HepG2 (cell line): Measurements from ENCODE around the gene RRBP1. TPM values are rescaled to one million over a fixed set of nuclear protein-coding genes. Genes with fewer than 3 reads are reported as not detected.

Experiments used
- ETV6 ChIP-seq: sonication (generic); formaldehyde crosslinking; conservative IDR thresholded peaks from 2 replicates; pipeline ENCODE4 v1.4.0; 2020; ENCODE audit warnings: missing genetic modification reagents
- FOXC1 ChIP-seq: sonication (generic); formaldehyde crosslinking; IDR thresholded peaks from 2 replicates; pipeline ENCODE4 v1.8.0; 2022; ENCODE audit warnings: mild to moderate bottlenecking, missing genetic modification reagents, borderline replicate concordance
- GATAD1 ChIP-seq: IDR thresholded peaks from 2 replicates; pipeline ENCODE4 v1.6.1; 2016; ENCODE audit warnings: missing genetic modification reagents, missing compliant biosample characterization
- GPBP1L1 ChIP-seq: sonication (generic); formaldehyde crosslinking; IDR thresholded peaks from 2 replicates; pipeline ENCODE4 v1.5.0; 2020; ENCODE audit warnings: mild to moderate bottlenecking, missing genetic modification reagents
- HNF4G ChIP-seq, 2 experiments: sonication (generic) in 1 of 2; formaldehyde crosslinking in 1 of 2; IDR thresholded peaks; 2 replicates each; pipeline versions ENCODE4 v1.4.0 to v1.6.1; 2011 to 2020; ENCODE audit warnings: borderline replicate concordance in 2 of 2, low read depth in 2 of 2, mild to moderate bottlenecking in 2 of 2, low read length in 1 of 2, missing genetic modification reagents in 1 of 2, moderate library complexity in 1 of 2
- MXI1 ChIP-seq: IDR thresholded peaks from 3 replicates; pipeline ENCODE4 v1.6.1; 2012; ENCODE audit warnings: low read depth, low read length, inconsistent platforms, borderline replicate concordance
- NCOR1 ChIP-seq: fragments of 200-600 bp; sonication (generic); IDR thresholded peaks from 2 replicates; pipeline ENCODE4 v1.7.0; 2017; ENCODE audit warnings: antibody characterized with exemption, low read length, borderline replicate concordance
- NPAS2 ChIP-seq: sonication (generic); formaldehyde crosslinking; IDR thresholded peaks from 2 replicates; pipeline ENCODE4 v1.8.0; 2022; ENCODE audit warnings: mild to moderate bottlenecking, missing genetic modification reagents, borderline replicate concordance
- SATB2 ChIP-seq: sonication (generic); formaldehyde crosslinking; IDR thresholded peaks from 2 replicates; pipeline ENCODE4 v1.5.0; 2020; ENCODE audit warnings: missing genetic modification reagents
- SETDB1 ChIP-seq: sonication (generic); formaldehyde crosslinking; IDR thresholded peaks from 2 replicates; pipeline ENCODE4 v1.5.1; 2020; ENCODE audit warnings: missing genetic modification reagents, mild to moderate bottlenecking, borderline replicate concordance
- SOX6 ChIP-seq, 2 experiments: fragments of 450-650 bp in 1 of 2; sonication (generic) in 1 of 2; formaldehyde crosslinking in 1 of 2; IDR thresholded peaks; 2 replicates each; pipeline versions ENCODE4 v1.4.0 to v1.6.1; 2017 to 2020; ENCODE audit warnings: antibody characterized with exemption in 1 of 2, mild to moderate bottlenecking in 1 of 2, missing genetic modification reagents in 1 of 2
- SP1 ChIP-seq, 2 experiments: fragments of 450-650 bp in 1 of 2; sonication (generic) in 1 of 2; formaldehyde crosslinking in 1 of 2; IDR thresholded peaks; 2 replicates each; pipeline versions ENCODE4 v1.4.0 to v1.6.1; 2016 to 2020; ENCODE audit warnings: missing genetic modification reagents in 1 of 2
- TFAP4 ChIP-seq: sonication (generic); IDR thresholded peaks from 2 replicates; pipeline ENCODE4 v1.6.1; 2016; ENCODE audit warnings: low read depth, borderline replicate concordance
- YY1 ChIP-seq: IDR thresholded peaks from 2 replicates; pipeline ENCODE4 v1.6.1; 2011; ENCODE audit warnings: low read length, low read depth, moderate library complexity, mild to moderate bottlenecking; ENCODE audit not compliant: insufficient read depth, insufficient replicate concordance
- ZBTB7B ChIP-seq: sonication (generic); formaldehyde crosslinking; IDR thresholded peaks from 2 replicates; pipeline ENCODE4 v1.4.0; 2020; ENCODE audit warnings: missing genetic modification reagents
- ZFP36L2 ChIP-seq: sonication (generic); formaldehyde crosslinking; IDR thresholded peaks from 2 replicates; pipeline ENCODE4 v1.4.0; 2020; ENCODE audit warnings: missing genetic modification reagents
- ZFP82 ChIP-seq: sonication (generic); formaldehyde crosslinking; IDR thresholded peaks from 2 replicates; pipeline ENCODE4 v1.5.1; 2020; ENCODE audit warnings: mild to moderate bottlenecking, missing genetic modification reagents, borderline replicate concordance
- ZFP90 ChIP-seq: sonication (generic); formaldehyde crosslinking; IDR thresholded peaks from 2 replicates; pipeline ENCODE4 v1.8.0; 2022; ENCODE audit warnings: missing genetic modification reagents, mild to moderate bottlenecking, inconsistent platforms, borderline replicate concordance
- ZKSCAN1 ChIP-seq: fragments of 150-350 bp; IDR thresholded peaks from 2 replicates; pipeline ENCODE4 v1.6.1; 2014; ENCODE audit warnings: low read length
- ZNF225 ChIP-seq: sonication (generic); formaldehyde crosslinking; IDR thresholded peaks from 2 replicates; pipeline ENCODE4 v1.4.0; 2020; ENCODE audit warnings: mild to moderate bottlenecking, missing genetic modification reagents
- ZNF510 ChIP-seq: sonication (generic); formaldehyde crosslinking; IDR thresholded peaks from 2 replicates; pipeline ENCODE4 v1.4.0; 2020; ENCODE audit warnings: low read depth, mild to moderate bottlenecking, missing genetic modification reagents
- ZNF513 ChIP-seq: sonication (generic); formaldehyde crosslinking; conservative IDR thresholded peaks from 2 replicates; pipeline ENCODE4 v1.5.0; 2020; ENCODE audit warnings: missing genetic modification reagents
- ZNF562 ChIP-seq: sonication (generic); formaldehyde crosslinking; IDR thresholded peaks from 2 replicates; pipeline ENCODE4 v1.8.0; 2022; ENCODE audit warnings: missing genetic modification reagents, borderline replicate concordance
- ZNF597 ChIP-seq: sonication (generic); formaldehyde crosslinking; IDR thresholded peaks from 2 replicates; pipeline ENCODE4 v1.5.0; 2020; ENCODE audit warnings: missing genetic modification reagents
- ZNF747 ChIP-seq: sonication (generic); formaldehyde crosslinking; IDR thresholded peaks from 2 replicates; pipeline ENCODE4 v1.8.1; 2023; ENCODE audit warnings: missing genetic modification reagents, mild to moderate bottlenecking, borderline replicate concordance
- ZNF775 ChIP-seq: sonication (generic); formaldehyde crosslinking; IDR thresholded peaks from 2 replicates; pipeline ENCODE4 v1.4.0; 2020; ENCODE audit warnings: missing genetic modification reagents, mild to moderate bottlenecking, moderate library complexity, borderline replicate concordance
- ZNF83 ChIP-seq: sonication (generic); formaldehyde crosslinking; IDR thresholded peaks from 2 replicates; pipeline ENCODE4 v1.4.0; 2020; ENCODE audit warnings: missing genetic modification reagents, mild to moderate bottlenecking, borderline replicate concordance
- ZNF883 ChIP-seq: sonication (generic); formaldehyde crosslinking; IDR thresholded peaks from 2 replicates; pipeline ENCODE4 v1.5.1; 2020; ENCODE audit warnings: mild to moderate bottlenecking, missing genetic modification reagents; ENCODE audit errors: not compliant biosample characterization
- polyA plus RNA-seq, 8 experiments: library from polyadenylated mRNA; depleted of rRNA in 3 of 8; stranded (reverse) in 7 of 8; unstranded in 1 of 8; fragments of >200 nt; fragmentation: Illumina TruSeq in 4 of 8; extraction: Trizol in 4 of 8; gene quantifications; 2 replicates each; pipeline versions ENCODE4 v1.2.1 to v1.2.3, GENCODE V29; 2011 to 2016; ENCODE audit warnings: low read depth in 4 of 8, missing spikeins in 1 of 8, mixed read lengths in 1 of 8; ENCODE audit not compliant: insufficient read depth in 1 of 8
- total RNA-seq, 5 experiments: library from RNA; depleted of rRNA; stranded (reverse); fragments of >200 nt; fragmentation: Illumina TruSeq; extraction: Trizol; gene quantifications; 2 replicates each; pipeline ENCODE4 v1.2.3, GENCODE V29; 2016; ENCODE audit warnings: low read depth in 1 of 5

Gene RRBP1
- total and polyA plus RNA-seq, 2 of the 13 experiments (the other 11 are each of a cell fraction or from before 2014, with no cell fraction given): 150 to 222 TPM

- no peak for TF ChIP-seq ZNF510 (CRISPR knock-in tag)
- no peak for TF ChIP-seq ZKSCAN1
- no peak for TF ChIP-seq ZNF747 (CRISPR knock-in tag)
- TF ChIP-seq SETDB1 (CRISPR knock-in tag): no peak
- no peak; the same call in 1 of the 2 replicates for TF ChIP-seq ETV6 (CRISPR knock-in tag)
- no peak for TF ChIP-seq YY1
- TF ChIP-seq TFAP4: no peak
- TF ChIP-seq ZNF775 (CRISPR knock-in tag): no peak
- TF ChIP-seq ZNF597 (CRISPR knock-in tag): no peak
- TF ChIP-seq MXI1: no peak
- no peak for TF ChIP-seq ZFP82
- TF ChIP-seq ZNF83 (CRISPR knock-in tag): no peak
- no peak for TF ChIP-seq ZNF883 (CRISPR knock-in tag)
- no peak for TF ChIP-seq HNF4G (IDR thresholded peaks at IDR 0.05; ENCODE audit: borderline replicate concordance, low read depth, low read length)
- TF ChIP-seq HNF4G (CRISPR knock-in tag; IDR thresholded peaks at IDR 0.05; ENCODE audit: borderline replicate concordance, low read depth): no peak
- no peak for TF ChIP-seq SATB2 (CRISPR knock-in tag)
- no peak for TF ChIP-seq GPBP1L1
- no peak for TF ChIP-seq ZNF225 (CRISPR knock-in tag)
- TF ChIP-seq ZFP36L2 (CRISPR knock-in tag): no peak
- TF ChIP-seq GATAD1 (CRISPR knock-in tag): no peak
- no peak for TF ChIP-seq ZNF513
- no peak for TF ChIP-seq NPAS2 (CRISPR knock-in tag)
- TF ChIP-seq ZNF562 (CRISPR knock-in tag): no peak
- no peak for TF ChIP-seq SOX6 (IDR thresholded peaks at IDR 0.05)
- no peak for TF ChIP-seq SOX6 (CRISPR knock-in tag; IDR thresholded peaks at IDR 0.05)
- no peak for TF ChIP-seq SP1 (IDR thresholded peaks at IDR 0.05)
- TF ChIP-seq SP1 (CRISPR knock-in tag; IDR thresholded peaks at IDR 0.05): no peak
- TF ChIP-seq NCOR1: no peak
- TF ChIP-seq ZBTB7B (CRISPR knock-in tag): no peak
- no peak for TF ChIP-seq FOXC1 (CRISPR knock-in tag)
- TF ChIP-seq ZFP90 (CRISPR knock-in tag): no peak
Measured at GRCh38 chr20:17611290-17611539, 70.8 kb downstream of the RRBP1 start (continued).
